ENCODE data around the gene LNX2. TPM values are rescaled to one million over a fixed set of nuclear protein-coding genes. Genes with fewer than 3 reads are reported as not detected.

Gene LNX2
- total RNA-seq, 1 donor from 2014 or later, result 15.8 TPM

Other genes starting within 250 kb of the LNX2 start
- 167 TPM for gene GTF3A, start 195.9 kb downstream of the LNX2 start, total RNA-seq
- gene MTIF3, start 170.0 kb downstream of the LNX2 start, total RNA-seq, result 83.8 TPM
- 80.6 TPM for gene POLR1D, start 1.4 kb upstream of the LNX2 start, total RNA-seq
- not detected for gene GSX1, start 172.0 kb upstream of the LNX2 start, total RNA-seq

All from cardiac septum (tissue), 1 donor.